ENCODE measurements around the gene GMEB1.
"Not testable (repeated sequence)": the region's sequence is repeated elsewhere in the genome, so short reads cannot be mapped to it uniquely, and the experiment has no call there.

Gene GMEB1

DNA sequence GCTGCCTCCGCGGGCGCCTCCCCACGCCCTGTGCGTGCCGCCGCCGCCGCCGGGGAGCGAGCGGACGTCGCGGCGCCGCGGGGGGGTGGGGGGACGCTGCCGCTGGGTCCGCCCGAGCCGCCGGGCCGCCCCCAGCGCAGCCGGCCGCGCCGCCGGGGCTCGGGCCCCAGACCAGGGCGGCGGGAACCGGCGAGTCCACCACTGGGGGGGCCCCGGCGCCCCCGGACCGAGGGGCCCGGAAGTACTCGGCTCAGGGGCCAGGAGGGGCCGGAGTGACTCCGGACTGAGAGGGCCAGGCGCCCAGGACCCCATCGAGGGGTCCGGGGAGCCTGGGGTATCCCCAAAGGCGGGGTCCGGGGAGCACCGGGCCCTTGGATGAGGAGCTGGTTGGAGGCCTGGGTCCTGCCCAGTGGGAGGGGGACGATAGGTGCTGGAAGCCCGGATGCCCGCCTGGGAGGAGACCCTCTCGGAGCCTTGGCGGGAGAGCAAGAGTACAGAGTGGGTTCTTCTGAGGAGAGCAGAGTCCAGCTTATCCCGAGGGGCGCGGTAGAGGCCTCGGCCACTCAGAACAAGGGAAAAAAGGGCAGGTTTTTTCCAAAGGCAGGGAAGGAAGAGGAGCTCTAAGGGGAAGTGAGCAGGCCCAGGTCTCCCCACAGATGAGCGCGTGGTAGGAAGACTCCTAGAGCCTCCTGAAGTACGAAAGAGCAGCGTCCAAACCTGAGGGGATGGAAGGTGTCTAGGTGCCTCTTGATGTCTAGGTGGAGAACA, 556 bp downstream of the GMEB1 start:
- H3K9me2 ChIP-seq (replicated peaks; ENCODE audit: low read depth, low read length): no peaks in the 10 kb centered on the region
- H3K4me2 ChIP-seq (ENCODE audit: low read depth, low read length, poor library complexity, severe bottlenecking): peak overlapping the region; percentile 74
- peaks cover 5% of the 10 kb centered on the region for H3K27me3 ChIP-seq (ENCODE audit: insufficient read depth, low read length, poor library complexity, severe bottlenecking)
- no peaks in the 10 kb centered on the region for H3K4me1 ChIP-seq (ENCODE audit: insufficient read depth, low read length, poor library complexity, severe bottlenecking)
- H3F3A ChIP-seq (ENCODE audit: low read depth): peaks cover 5% of the 10 kb centered on the region; the same call in 1 of the 2 replicates
- H3K36me3 ChIP-seq (ENCODE audit: insufficient read depth, low read length): no peaks in the 10 kb centered on the region
- peaks cover 22% of the 10 kb centered on the region for H3K79me2 ChIP-seq (ENCODE audit: insufficient read depth, low read length)
- TF ChIP-seq, protein P1, sequence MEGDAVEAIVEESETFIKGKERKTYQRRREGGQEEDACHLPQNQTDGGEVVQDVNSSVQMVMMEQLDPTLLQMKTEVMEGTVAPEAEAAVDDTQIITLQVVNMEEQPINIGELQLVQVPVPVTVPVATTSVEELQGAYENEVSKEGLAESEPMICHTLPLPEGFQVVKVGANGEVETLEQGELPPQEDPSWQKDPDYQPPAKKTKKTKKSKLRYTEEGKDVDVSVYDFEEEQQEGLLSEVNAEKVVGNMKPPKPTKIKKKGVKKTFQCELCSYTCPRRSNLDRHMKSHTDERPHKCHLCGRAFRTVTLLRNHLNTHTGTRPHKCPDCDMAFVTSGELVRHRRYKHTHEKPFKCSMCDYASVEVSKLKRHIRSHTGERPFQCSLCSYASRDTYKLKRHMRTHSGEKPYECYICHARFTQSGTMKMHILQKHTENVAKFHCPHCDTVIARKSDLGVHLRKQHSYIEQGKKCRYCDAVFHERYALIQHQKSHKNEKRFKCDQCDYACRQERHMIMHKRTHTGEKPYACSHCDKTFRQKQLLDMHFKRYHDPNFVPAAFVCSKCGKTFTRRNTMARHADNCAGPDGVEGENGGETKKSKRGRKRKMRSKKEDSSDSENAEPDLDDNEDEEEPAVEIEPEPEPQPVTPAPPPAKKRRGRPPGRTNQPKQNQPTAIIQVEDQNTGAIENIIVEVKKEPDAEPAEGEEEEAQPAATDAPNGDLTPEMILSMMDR (conservative IDR thresholded peaks at IDR 0.05; ENCODE audit: low read length): no peak
- TF ChIP-seq EZH2phosphoT487 (IDR thresholded peaks at IDR 0.05; ENCODE audit: borderline replicate concordance): no peak
- peak overlapping the region; percentile 95 for H3K9ac ChIP-seq (ENCODE audit: low read depth, low read length, poor library complexity, severe bottlenecking)
- H3K9me3 ChIP-seq (ENCODE audit: insufficient read depth, low read depth, low read length): no peaks in the 10 kb centered on the region
- H2AFZ ChIP-seq (ENCODE audit: low read length): peak overlapping the region; percentile 76
- peak overlapping the region; percentile 96 for H3K4me3 ChIP-seq (ENCODE audit: low read length, poor library complexity, severe bottlenecking)
- peaks cover 8% of the 10 kb centered on the region for H4K20me1 ChIP-seq (ENCODE audit: insufficient read depth, low read length, poor library complexity, severe bottlenecking)

DNA sequence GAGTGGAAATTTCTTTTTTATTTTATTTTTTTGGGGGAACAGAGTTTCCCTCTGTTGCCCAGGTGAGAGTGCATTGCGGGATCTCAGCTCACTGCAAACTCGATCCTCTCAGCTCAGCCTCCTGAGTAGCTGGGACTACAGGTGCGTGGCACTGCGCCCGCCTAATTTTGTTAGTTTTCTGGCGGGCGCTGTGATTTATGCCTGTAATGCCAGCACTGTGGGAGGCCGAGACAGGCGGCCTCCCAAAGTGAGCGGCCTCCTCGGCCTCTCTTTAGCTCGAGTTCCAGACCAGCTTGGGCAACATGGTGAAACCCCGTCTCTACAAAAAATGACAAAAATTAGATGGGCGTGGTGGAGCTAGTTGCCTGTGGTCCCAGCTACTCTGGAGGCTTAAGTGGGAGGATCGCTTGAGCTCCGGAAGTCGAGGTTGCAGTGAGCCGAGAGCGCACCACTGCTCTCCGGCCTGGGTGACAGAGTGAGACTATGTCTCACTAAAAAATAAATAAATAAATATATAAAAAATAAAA, 2.7 kb downstream of the GMEB1 start:
- no peaks in the 10 kb centered on the region for H3K4me1 ChIP-seq (ENCODE audit: insufficient read depth, low read length, poor library complexity, severe bottlenecking)
- no peak overlapping the region for H3K4me3 ChIP-seq (ENCODE audit: low read length, poor library complexity, severe bottlenecking)
- H4K20me1 ChIP-seq (ENCODE audit: insufficient read depth, low read length, poor library complexity, severe bottlenecking): peaks cover 8% of the 10 kb centered on the region
- no peaks in the 10 kb centered on the region for H3K9me3 ChIP-seq (ENCODE audit: insufficient read depth, low read depth, low read length)
- no peaks in the 10 kb centered on the region for H3K9me2 ChIP-seq (replicated peaks; ENCODE audit: low read depth, low read length)
- H3K4me2 ChIP-seq (ENCODE audit: low read depth, low read length, poor library complexity, severe bottlenecking): no peak overlapping the region
- H2AFZ ChIP-seq (ENCODE audit: low read length): no peak overlapping the region
- H3F3A ChIP-seq (ENCODE audit: low read depth): peaks cover 5% of the 10 kb centered on the region; the same call in 1 of the 2 replicates
- H3K27me3 ChIP-seq (ENCODE audit: insufficient read depth, low read length, poor library complexity, severe bottlenecking): peaks cover 5% of the 10 kb centered on the region
- TF ChIP-seq, protein P1 (conservative IDR thresholded peaks at IDR 0.05; ENCODE audit: low read length): no peak
- TF ChIP-seq EZH2phosphoT487 (IDR thresholded peaks at IDR 0.05; ENCODE audit: borderline replicate concordance): no peak
- peaks cover 29% of the 10 kb centered on the region for H3K79me2 ChIP-seq (ENCODE audit: insufficient read depth, low read length)
- H3K36me3 ChIP-seq (ENCODE audit: insufficient read depth, low read length): no peaks in the 10 kb centered on the region
- H3K9ac ChIP-seq (ENCODE audit: low read depth, low read length, poor library complexity, severe bottlenecking): no peak overlapping the region

DNA sequence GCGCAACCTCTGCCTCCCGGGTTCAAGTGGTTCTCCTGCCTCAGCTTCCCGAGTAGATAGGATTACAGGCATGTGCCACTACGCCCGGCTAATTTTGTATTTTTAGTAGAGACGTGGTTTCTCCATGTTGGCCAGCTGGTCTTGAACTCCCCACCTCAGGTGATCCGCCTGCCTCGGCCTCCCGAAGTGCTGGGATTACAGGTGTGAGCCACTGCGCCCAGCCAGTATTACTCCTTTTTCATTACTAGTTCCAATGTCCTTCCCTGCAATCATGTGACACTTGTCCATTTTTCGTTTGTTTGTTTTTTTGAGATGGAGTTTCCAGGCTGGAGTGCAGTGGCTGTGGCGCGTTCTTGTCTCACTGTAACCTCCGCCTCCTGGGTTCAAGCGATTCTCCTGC, 4.4 kb downstream of the GMEB1 start:
- not testable (repeated sequence) for H3F3A ChIP-seq (ENCODE audit: low read depth); H3K9ac ChIP-seq (ENCODE audit: low read depth, low read length, poor library complexity, severe bottlenecking); H3K9me3 ChIP-seq (ENCODE audit: insufficient read depth, low read depth, low read length); H2AFZ ChIP-seq (ENCODE audit: low read length); H3K4me2 ChIP-seq (ENCODE audit: low read depth, low read length, poor library complexity, severe bottlenecking); H3K4me1 ChIP-seq (ENCODE audit: insufficient read depth, low read length, poor library complexity, severe bottlenecking); H3K9me2 ChIP-seq (replicated peaks; ENCODE audit: low read depth, low read length); H3K27me3 ChIP-seq (ENCODE audit: insufficient read depth, low read length, poor library complexity, severe bottlenecking); H3K36me3 ChIP-seq (ENCODE audit: insufficient read depth, low read length); H3K4me3 ChIP-seq (ENCODE audit: low read length, poor library complexity, severe bottlenecking); H4K20me1 ChIP-seq (ENCODE audit: insufficient read depth, low read length, poor library complexity, severe bottlenecking)
- H3K79me2 ChIP-seq (ENCODE audit: insufficient read depth, low read length): peaks cover 29% of the 10 kb centered on the region

DNA sequence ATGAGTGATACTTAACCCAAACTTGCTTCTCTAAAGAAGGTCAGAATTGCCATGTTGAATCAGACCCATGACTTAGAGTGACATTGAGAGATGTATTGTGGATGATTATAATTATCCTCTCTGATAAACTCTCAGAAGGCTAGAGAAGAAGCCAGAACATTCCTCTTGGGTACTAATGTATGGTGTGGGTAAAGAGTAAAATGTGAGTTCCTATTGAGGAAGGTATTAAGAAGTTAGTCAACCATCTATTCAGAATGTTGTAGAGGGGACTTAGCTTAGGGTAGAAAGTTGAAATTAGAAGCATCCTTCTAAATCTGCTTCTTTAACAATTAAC, 7.3 kb downstream of the GMEB1 start:
- no peaks in the 10 kb centered on the region for H3K9me2 ChIP-seq (replicated peaks; ENCODE audit: low read depth, low read length)
- no peaks in the 10 kb centered on the region for H3F3A ChIP-seq (ENCODE audit: low read depth)
- no peaks in the 10 kb centered on the region for H3K9me3 ChIP-seq (ENCODE audit: insufficient read depth, low read depth, low read length)
- peaks cover 22% of the 10 kb centered on the region for H3K79me2 ChIP-seq (ENCODE audit: insufficient read depth, low read length)
- H3K4me3 ChIP-seq (ENCODE audit: low read length, poor library complexity, severe bottlenecking): no peak overlapping the region
- no peak overlapping the region for H3K4me2 ChIP-seq (ENCODE audit: low read depth, low read length, poor library complexity, severe bottlenecking)
- no peak overlapping the region for H3K9ac ChIP-seq (ENCODE audit: low read depth, low read length, poor library complexity, severe bottlenecking)
- TF ChIP-seq EZH2phosphoT487 (IDR thresholded peaks at IDR 0.05; ENCODE audit: borderline replicate concordance): no peak
- TF ChIP-seq, protein P1 (conservative IDR thresholded peaks at IDR 0.05; ENCODE audit: low read length): no peak
- no peak overlapping the region for H2AFZ ChIP-seq (ENCODE audit: low read length)
- no peaks in the 10 kb centered on the region for H3K36me3 ChIP-seq (ENCODE audit: insufficient read depth, low read length)
- H3K4me1 ChIP-seq (ENCODE audit: insufficient read depth, low read length, poor library complexity, severe bottlenecking): no peaks in the 10 kb centered on the region
- H4K20me1 ChIP-seq (ENCODE audit: insufficient read depth, low read length, poor library complexity, severe bottlenecking): peaks cover 5% of the 10 kb centered on the region
- no peaks in the 10 kb centered on the region for H3K27me3 ChIP-seq (ENCODE audit: insufficient read depth, low read length, poor library complexity, severe bottlenecking)
